Panc1 (cell line): ENCODE results near the gene CXorf38. TPM values are rescaled to one million over a fixed set of nuclear protein-coding genes. Genes with fewer than 3 reads are reported as not detected.

Experiments used
- ATAC-seq: fragments of 200-7000 bp; cut with Tn5 transposase; 2 replicates; pipeline ENCODE4 v1.9.1; 2020; ENCODE audit warnings: mild to moderate bottlenecking, moderate library complexity
- BruUV-seq: library from RNA; stranded (reverse); fragments of 400-500 nt; replicated peaks from 2 replicates; lab custom pipeline; 2021; lab: Mats Ljungman, UMichigan
- CTCF ChIA-PET: fragments of 300-600 bp; sonication (Branson Sonifier 250); formaldehyde crosslinking; loops from one replicate; lab custom pipeline; 2022; ENCODE audit warnings: antibody characterized with exemption; lab: Charles Lee
- POLR2A ChIA-PET: fragments of 300-600 bp; sonication (Branson Sonifier 250); formaldehyde crosslinking; loops from one replicate; lab custom pipeline; 2022; ENCODE audit warnings: antibody characterized with exemption; lab: Charles Lee
- DNase-seq: peaks from one replicate; pipeline ENCODE4 v3.0.0-alpha.2; 2010; ENCODE audit warnings: low read depth, low spot score
- H3K27ac ChIP-seq: 2 replicates; pipeline ENCODE4 v1.5.1; 2011; ENCODE audit warnings: mild to moderate bottlenecking, low read length, inconsistent platforms
- H3K27me3 ChIP-seq: fragments of 200-500 bp; sonication (Bioruptor generic); 2 replicates; pipeline ENCODE4 v1.6.0; 2014; ENCODE audit warnings: low read length, inconsistent platforms; ENCODE audit not compliant: control insufficient read depth, insufficient read depth
- H3K36me3 ChIP-seq: fragments of 200-500 bp; sonication (Bioruptor generic); 2 replicates; pipeline ENCODE4 v1.5.1; 2014; ENCODE audit warnings: inconsistent platforms, mild to moderate bottlenecking, low read length, moderate library complexity; ENCODE audit not compliant: control insufficient read depth, insufficient read depth
- H3K4me1 ChIP-seq: 2 replicates; pipeline ENCODE4 v1.5.1; 2011; ENCODE audit warnings: inconsistent platforms, mild to moderate bottlenecking, low read length, moderate library complexity; ENCODE audit not compliant: control insufficient read depth, insufficient read depth
- H3K4me3 ChIP-seq, 2 experiments: 2 replicates each; pipeline ENCODE4 v1.5.1; 2011 to 2012; ENCODE audit warnings: low read depth in 2 of 2, low read length in 2 of 2, mild to moderate bottlenecking in 2 of 2, inconsistent platforms in 1 of 2, moderate library complexity in 1 of 2
- H3K9me3 ChIP-seq: fragments of 200-500 bp; sonication (Bioruptor generic); 2 replicates; pipeline ENCODE4 v1.5.1; 2014; ENCODE audit warnings: low read depth, mild to moderate bottlenecking, inconsistent platforms, low read length, moderate library complexity; ENCODE audit not compliant: control insufficient read depth, insufficient read depth
- POLR2AphosphoS5 ChIP-seq: IDR thresholded peaks from 2 replicates; pipeline ENCODE4 v1.6.1; 2012; ENCODE audit warnings: mild to moderate bottlenecking, low read depth, low read length, moderate library complexity
- SIN3A ChIP-seq: IDR thresholded peaks from 2 replicates; pipeline ENCODE4 v1.6.1; 2012; ENCODE audit warnings: low read depth, mild to moderate bottlenecking, low read length, moderate library complexity, borderline replicate concordance; ENCODE audit not compliant: insufficient read depth
- TCF7L2 ChIP-seq: IDR thresholded peaks from 2 replicates; pipeline ENCODE4 v1.6.1; 2011; ENCODE audit warnings: mild to moderate bottlenecking, low read depth, low read length, inconsistent platforms
- in situ Hi-C: cut with HindIII; loops from 2 replicates; pipeline ENCODE4 v1.10.0; 2016; ENCODE audit warnings: low sequenced_read_pairs, low pct_unique_long_range_greater_than_20kb
- intact Hi-C: fragments of 100-400 bp; cut with micrococcal nuclease; formaldehyde crosslinking; loops from one replicate; pipeline ENCODE4 v1.10.0; 2022; ENCODE audit not compliant: unreplicated experiment
- total RNA-seq: library from RNA; stranded (reverse); gene quantifications from one replicate; pipeline ENCODE4 v1.2.1, GENCODE V29; 2021; ENCODE audit not compliant: unreplicated experiment
- TF ChIP-seq, protein P1 (sequence below): fragments of 450-650 bp; IDR thresholded peaks from 2 replicates; pipeline ENCODE4 v1.5.1; 2017; ENCODE audit warnings: mild to moderate bottlenecking
- TF ChIP-seq, protein P2 (sequence below), 2 experiments: IDR thresholded peaks; 2 replicates each; pipeline ENCODE4 v1.6.1; 2011 to 2012; ENCODE audit warnings: low read depth in 2 of 2, control low read depth in 1 of 2, low read length in 1 of 2, mild to moderate bottlenecking in 1 of 2, moderate library complexity in 1 of 2; ENCODE audit not compliant: insufficient read depth in 1 of 2

Gene CXorf38
- total RNA-seq, 1 experiment from 2014 or later = 7.8 TPM

DNA sequence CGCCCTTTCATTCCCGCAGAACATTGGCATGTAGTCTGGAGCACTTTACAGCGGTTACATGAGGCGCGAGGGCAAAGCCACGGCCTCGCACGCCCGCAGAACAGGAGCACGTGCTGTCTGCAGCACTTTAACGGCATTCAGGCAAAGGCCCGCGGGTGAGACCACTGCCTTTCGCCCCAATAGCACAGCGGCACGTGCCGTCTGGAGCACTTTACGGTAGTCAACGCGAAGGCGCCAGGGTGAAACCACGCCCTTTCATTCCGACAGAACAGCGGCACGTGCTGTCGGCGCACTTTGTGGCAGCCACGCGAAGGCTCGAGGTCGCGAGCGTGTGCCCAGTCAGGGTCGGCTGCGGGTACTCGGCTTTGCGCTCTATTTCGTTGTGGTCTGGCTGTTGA, 24.2 kb downstream of the CXorf38 start, which contains the start of gene MPC1L:
Gene MPC1L (plus strand): TSS at position 290 of the 398 bp plus-strand sequence. CDS start 138 bp downstream, outside the sequence.
- Histone ChIP-seq H3K9me3 (no peaks in the 10 kb centered on the region), H3K27ac (no peak within 1 kb of the TSS), H3K27me3 (no peaks in the 10 kb centered on the region), H3K4me1 (no peaks in the 10 kb centered on the region), H3K36me3 (no peaks in the 10 kb centered on the region), H3K4me3 (no peak within 1 kb of the TSS)
- ChIA-PET CTCF (no interaction called here), POLR2A (no interaction called here)
- TF ChIP-seq, protein P1, sequence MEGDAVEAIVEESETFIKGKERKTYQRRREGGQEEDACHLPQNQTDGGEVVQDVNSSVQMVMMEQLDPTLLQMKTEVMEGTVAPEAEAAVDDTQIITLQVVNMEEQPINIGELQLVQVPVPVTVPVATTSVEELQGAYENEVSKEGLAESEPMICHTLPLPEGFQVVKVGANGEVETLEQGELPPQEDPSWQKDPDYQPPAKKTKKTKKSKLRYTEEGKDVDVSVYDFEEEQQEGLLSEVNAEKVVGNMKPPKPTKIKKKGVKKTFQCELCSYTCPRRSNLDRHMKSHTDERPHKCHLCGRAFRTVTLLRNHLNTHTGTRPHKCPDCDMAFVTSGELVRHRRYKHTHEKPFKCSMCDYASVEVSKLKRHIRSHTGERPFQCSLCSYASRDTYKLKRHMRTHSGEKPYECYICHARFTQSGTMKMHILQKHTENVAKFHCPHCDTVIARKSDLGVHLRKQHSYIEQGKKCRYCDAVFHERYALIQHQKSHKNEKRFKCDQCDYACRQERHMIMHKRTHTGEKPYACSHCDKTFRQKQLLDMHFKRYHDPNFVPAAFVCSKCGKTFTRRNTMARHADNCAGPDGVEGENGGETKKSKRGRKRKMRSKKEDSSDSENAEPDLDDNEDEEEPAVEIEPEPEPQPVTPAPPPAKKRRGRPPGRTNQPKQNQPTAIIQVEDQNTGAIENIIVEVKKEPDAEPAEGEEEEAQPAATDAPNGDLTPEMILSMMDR = no peak
- no peak for TF ChIP-seq TCF7L2
- intact Hi-C loops (no loop called here), in situ Hi-C loops (no loop called here)
- DNase-seq (no peak), ATAC-seq (no peak)
- BruUV-seq = no TSS peak

DNA sequence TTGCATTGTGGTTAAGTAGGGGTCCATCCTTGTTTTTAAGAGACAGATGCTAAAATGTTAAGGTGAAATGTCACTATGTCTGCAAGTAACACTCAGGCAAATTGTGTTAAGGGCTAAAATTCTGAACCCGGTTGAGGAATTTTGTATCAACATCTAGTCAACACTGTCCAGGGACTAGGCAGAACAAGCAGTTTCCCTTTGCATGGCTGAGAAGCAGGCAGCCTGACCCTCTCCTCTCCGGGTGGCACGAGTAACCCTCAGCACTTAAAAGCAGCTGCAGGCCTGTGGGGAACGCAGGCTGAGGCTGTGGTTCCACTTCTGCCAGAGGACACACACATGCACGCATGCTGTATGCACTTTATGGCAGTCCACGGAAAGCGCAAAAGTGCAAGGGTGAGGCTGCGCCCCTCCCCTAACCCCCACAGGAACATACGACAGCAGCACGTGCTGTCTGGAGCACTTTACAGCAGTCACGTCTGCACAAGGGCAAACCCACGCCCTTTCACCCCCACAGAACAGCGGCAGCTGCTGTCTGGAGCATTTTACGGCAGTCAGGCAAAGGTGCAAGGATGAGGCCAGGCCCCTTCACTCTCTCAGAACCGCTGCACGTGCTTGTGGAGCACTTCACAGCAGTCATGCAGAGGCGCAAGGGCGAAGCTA, 24.8 kb downstream of the CXorf38 start:
- Histone ChIP-seq H3K27me3 (no peaks in the 10 kb centered on the region), H3K36me3 (no peaks in the 10 kb centered on the region), H3K4me3 (no peak overlapping the region), H3K27ac (no peak overlapping the region), H3K9me3 (no peaks in the 10 kb centered on the region), H3K4me1 (no peaks in the 10 kb centered on the region)
- ChIA-PET POLR2A (no interaction called here), CTCF (no interaction called here)
- ATAC-seq = no peak
- no TSS peak for BruUV-seq
- DNase-seq = no peak
- TF ChIP-seq SIN3A = no peak
- TF ChIP-seq TCF7L2 = no peak
- intact Hi-C loops = no loop called here
- in situ Hi-C loops = no loop called here

DNA sequence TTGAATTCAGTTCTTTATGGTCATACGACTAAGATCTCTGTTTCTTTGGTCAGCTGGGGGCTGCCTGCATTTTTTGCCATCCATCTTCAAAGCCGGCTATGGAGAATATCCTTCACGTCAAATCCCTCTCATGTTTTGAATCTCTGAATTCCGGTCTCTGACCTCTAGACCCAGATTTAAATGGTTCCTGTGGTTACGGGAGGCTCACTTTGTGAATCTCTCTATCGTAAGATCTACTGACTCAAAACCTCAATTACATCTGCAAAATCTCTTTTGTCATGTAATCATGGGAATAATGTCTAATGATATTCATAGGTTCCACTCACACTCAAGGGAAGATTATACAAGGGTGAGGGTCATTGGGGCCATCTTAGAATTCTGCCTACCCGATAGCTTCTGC, 29.8 kb downstream of the CXorf38 start:
- Histone ChIP-seq H3K36me3 (no peaks in the 10 kb centered on the region), H3K4me3 (no peak overlapping the region), H3K4me1 (no peaks in the 10 kb centered on the region), H3K27ac (no peak overlapping the region), H3K9me3 (no peaks in the 10 kb centered on the region), H3K27me3 (no peaks in the 10 kb centered on the region)
- intact Hi-C loops = no loop called here
- ATAC-seq = no peak
- ChIA-PET POLR2A (no interaction called here), CTCF (no interaction called here)
- in situ Hi-C loops = no loop called here
- BruUV-seq = no TSS peak
- TF ChIP-seq SIN3A = no peak
- TF ChIP-seq, protein P1 = no peak
- DNase-seq = no peak

DNA sequence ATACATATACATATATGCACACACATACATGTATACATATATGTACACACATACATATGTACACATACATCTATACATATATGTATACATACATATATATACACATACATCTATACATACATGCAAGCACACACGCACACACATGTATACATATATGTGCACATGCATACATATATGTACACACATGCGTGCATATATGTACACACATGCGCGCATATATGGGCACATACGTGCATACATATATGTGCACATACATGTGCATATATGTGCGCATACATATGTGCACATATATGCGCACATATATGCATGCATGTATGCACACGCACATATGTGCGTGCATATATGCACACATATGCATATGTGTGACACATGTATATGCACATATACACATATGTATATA, 31.4 kb downstream of the CXorf38 start:
- intact Hi-C loops (no loop called here), in situ Hi-C loops (no loop called here)
- Histone ChIP-seq H3K36me3 (no peaks in the 10 kb centered on the region), H3K4me1 (no peaks in the 10 kb centered on the region), H3K27ac (no peak overlapping the region), H3K27me3 (no peaks in the 10 kb centered on the region), H3K4me3 (no peak overlapping the region), H3K9me3 (no peaks in the 10 kb centered on the region)
- CTCF ChIA-PET = no interaction called here
- POLR2A ChIA-PET = no interaction called here
- DNase-seq (no peak), ATAC-seq (no peak)
- no TSS peak for BruUV-seq
- no peak for TF ChIP-seq SIN3A
- TF ChIP-seq, protein P1 = no peak
- TF ChIP-seq, protein P2, sequence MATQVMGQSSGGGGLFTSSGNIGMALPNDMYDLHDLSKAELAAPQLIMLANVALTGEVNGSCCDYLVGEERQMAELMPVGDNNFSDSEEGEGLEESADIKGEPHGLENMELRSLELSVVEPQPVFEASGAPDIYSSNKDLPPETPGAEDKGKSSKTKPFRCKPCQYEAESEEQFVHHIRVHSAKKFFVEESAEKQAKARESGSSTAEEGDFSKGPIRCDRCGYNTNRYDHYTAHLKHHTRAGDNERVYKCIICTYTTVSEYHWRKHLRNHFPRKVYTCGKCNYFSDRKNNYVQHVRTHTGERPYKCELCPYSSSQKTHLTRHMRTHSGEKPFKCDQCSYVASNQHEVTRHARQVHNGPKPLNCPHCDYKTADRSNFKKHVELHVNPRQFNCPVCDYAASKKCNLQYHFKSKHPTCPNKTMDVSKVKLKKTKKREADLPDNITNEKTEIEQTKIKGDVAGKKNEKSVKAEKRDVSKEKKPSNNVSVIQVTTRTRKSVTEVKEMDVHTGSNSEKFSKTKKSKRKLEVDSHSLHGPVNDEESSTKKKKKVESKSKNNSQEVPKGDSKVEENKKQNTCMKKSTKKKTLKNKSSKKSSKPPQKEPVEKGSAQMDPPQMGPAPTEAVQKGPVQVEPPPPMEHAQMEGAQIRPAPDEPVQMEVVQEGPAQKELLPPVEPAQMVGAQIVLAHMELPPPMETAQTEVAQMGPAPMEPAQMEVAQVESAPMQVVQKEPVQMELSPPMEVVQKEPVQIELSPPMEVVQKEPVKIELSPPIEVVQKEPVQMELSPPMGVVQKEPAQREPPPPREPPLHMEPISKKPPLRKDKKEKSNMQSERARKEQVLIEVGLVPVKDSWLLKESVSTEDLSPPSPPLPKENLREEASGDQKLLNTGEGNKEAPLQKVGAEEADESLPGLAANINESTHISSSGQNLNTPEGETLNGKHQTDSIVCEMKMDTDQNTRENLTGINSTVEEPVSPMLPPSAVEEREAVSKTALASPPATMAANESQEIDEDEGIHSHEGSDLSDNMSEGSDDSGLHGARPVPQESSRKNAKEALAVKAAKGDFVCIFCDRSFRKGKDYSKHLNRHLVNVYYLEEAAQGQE (IDR thresholded peaks at IDR 0.05; ENCODE audit: insufficient read depth in 1 of 2, low read depth in 2 of 2, low read length in 1 of 2) = no peak
- TF ChIP-seq POLR2AphosphoS5 = no peak
